Activated CD4-positive, alpha-beta T cell treated with anti-CD3 and anti-CD28 coated beads, Interleukin-2, amount 50 U/mL, for 1 hour (primary cell): ENCODE measurements around the gene GUK1.
"Not testable (repeated sequence)": the region's sequence is repeated elsewhere in the genome, so short reads cannot be mapped to it uniquely, and the experiment has no call there.

Source experiments
- DNase-seq: peaks from one replicate; pipeline ENCODE4 v3.0.0-alpha.2; 2020

Gene GUK1

DNA sequence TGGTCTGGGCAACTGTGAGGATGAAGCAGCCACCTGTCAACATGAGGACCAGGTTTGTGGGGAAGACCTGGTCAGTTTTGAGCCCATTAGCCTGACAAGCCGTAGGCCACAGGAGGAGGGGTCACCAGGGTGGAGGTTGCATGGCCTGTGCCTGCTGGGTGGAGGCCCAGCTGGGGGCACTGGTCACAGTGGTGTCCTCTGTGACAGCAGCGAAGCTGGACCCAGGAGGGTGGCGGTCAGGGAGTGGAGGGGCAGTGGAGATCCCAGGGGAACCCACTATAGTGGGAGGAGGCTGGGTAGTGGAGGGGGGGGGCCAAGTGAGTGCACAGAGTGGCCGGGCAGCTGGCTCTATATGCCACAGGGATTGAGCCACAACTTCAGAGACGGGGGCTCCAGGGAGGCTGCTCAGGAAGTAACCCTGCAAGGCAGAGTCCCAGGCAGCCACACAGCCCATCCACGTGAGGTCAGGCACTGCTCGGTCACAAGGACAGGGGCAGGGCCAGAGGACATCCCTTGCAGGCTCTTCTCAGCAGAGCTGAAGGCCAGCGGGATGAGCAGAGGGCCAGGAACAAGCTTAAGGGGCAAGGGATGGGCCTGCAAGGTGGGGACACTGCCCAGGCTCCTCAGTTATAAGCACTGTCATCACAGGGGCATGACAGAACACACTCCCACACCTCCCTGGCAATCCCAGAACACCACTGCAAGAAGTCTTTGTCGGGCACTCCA lies 34.6 kb upstream of the GUK1 start:
- DNase-seq = no peak

DNA sequence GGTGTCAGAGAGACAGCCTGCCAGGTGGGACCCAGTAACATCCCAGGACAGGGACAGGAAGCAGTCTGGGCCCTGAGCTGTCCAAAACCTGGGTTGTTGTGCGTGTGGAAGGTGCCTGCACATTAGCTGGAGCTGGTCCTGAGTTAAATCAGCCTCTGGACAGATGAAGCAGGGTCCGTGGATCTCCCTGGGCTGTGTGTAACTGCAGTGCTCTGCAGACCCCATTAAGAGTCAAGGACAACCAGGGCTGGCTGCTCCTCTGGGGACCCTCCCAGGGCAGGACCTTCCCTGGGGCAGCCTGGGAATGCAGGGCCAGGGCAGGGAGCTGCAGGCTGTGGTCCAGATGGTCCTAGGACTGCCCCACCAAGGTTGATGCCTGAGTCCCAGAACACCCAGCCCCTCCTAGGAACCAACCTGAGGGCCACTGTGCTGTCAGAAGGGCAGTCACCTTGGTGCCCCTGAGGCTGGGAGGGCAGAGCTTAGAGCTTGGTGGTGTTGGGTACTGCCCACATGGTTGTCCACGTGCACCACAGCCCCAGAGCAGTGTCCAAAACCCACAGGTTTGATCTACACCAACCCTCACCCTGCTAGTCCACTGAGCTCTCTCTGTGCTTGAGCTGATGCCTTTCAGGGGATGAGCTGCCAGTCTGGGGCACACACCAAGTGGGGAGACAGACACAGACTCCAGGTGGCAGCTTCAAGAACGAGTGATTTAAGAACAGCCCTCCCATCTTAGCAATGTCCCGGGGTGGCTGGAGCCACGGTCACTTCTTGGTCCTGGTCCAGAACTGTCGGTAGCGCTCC lies 33.9 kb upstream of the GUK1 start:
- DNase-seq = no peak

DNA sequence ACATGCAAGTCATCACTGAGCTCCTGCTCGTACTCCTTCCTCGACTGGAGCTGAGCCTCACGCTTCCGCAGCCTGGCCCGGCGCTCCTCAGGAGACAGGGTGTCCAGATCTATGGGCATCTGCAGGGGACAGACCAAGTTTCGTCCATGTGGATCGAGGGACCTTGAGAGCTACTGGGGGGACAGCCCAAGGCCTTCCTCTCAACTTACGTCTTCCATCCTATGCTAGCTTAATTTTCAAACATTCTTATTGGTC lies 33.4 kb upstream of the GUK1 start:
- DNase-seq = no peak

DNA sequence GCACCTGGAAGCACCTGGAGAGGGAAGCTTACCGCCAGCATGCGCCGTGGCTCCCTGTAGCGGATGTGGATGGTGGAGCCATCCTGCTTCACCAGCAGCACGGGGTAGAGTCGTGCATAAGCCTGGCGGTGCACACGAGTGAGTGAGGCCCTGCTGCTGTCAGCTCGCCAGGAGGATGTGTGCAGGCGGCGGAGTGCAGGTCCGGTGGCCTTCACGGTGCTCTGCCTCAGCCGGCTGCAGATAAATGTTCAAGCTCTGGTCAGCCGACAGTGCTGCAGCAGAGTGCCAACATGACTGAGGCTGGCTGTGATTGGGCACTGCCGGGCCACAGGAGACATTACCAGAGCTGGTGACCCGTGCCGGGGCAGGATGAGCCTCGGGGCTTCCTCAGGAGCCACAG lies 32.4 kb upstream of the GUK1 start:
- DNase-seq = no peak

DNA sequence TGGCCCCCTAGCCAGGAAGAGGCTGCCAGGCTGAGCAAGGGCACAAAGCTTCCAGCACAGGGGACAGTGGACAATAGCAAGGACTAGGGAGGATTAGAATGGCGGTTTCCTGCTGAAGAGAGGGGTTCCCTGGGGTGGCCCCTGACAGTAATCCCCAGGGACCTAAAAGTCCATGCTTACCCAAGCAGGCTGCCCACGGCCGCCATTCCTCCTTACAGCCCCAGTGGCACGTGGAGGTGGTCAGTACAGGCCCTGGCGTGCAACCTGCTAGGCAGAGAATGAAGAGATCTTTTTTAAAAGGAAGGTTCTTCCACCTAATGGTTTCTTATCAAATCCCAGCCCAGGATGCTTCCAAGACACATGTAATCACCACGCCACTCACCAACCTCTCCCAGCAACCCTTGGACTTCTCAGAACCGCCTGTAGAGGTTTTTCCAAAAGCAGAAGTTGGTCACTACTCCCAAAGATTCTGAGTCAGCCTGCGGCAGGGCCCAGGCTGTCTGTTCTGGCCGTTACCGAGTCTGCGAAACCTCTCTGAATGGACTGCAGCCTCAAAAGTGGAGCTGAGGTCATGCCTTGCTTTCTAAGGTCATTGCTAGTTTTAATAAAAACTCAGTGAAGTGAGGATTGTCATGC lies 31.9 kb upstream of the GUK1 start:
- DNase-seq = no peak

DNA sequence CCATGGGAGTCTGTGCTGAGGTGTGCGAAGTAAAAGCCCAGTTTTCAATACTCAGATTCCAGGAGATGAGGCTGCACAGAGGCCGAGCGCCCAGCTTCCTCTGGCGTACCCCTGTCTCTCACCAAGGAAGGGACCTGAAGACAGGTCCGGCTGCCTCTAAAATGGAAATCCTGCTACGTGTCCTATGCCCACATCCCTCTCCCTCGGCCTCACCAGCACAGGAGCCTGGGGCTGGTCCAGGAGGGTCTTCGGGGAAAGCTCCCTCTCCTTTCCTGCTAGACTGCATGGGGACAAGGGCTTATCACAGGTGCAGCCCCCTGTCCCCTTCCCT lies 31.4 kb upstream of the GUK1 start:
- DNase-seq = no peak

DNA sequence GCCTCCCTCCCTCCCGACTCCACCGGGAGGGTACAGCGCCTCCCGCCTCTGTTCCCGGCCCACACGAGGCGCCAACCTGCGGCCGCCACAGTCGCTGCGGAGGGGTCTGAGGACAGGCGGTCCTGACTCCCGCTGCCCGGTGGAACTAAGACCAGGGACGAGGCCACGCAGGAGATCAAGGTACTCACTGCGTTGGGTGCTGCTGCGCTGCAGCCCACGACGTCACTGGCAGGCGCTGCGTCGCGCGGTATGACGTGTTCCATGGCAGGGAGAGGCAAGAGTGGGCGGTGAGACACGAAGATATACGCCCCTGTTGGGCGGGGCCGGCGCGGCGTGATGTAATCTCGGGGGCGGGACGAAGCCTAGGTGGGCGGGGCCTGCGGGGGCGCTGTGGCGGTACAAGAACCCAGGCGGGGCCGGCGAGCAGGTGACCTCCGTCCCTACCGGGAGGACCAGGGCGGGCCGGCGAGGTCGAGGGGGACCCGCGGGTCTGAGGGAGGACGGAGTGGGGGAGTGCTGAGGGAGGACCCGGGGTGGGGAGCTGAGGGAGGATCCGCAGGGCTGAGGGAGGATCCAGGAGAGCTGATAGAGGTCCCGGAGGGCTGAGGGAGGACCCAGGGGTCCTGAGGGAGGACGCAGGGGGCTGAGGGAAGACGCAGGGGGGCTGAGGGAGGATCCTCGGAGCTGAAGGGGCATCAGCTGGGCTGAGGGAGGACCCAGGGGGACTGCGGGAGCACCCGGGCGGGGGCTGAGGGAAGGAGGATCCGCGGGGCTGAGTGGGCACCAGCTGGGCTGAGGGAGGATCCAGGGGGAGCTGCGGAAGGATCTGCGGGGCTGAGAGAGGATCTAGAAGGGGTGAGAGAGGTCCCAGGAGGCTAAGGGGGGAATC lies 30.8 kb upstream of the GUK1 start, which contains the start of gene MRPL55:
Gene MRPL55, minus strand, starts transcription at position 227 of the 889 bp plus-strand sequence. CDS start 1,039 bp downstream, outside the sequence.
- DNase-seq = peak; percentile 99

DNA sequence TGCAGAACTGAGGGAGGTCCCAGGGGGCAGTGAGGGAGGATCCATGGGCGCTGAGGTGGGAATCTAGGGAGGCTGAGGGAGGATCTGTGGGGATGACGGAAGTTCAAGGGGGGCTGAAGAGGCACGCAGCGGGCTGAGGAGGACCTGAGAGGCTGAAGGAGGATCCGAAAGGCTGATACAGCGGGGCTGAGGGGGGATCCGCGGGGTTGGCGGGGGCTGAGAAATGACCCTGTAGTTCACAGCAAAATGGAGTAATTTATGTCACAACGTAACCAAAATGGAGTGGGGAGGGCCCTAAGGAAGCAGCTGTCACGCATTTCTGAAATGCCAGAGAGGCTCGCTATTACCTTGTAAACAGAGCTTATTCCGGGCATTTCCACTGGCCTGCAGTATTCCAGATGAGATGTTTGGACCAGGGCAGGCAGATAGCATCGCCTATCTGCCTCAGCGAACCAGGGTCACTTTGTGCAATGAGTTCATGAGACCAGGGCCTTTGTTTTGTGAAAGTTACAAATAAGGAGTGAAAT lies 30.1 kb upstream of the GUK1 start:
- no peak for DNase-seq

DNA sequence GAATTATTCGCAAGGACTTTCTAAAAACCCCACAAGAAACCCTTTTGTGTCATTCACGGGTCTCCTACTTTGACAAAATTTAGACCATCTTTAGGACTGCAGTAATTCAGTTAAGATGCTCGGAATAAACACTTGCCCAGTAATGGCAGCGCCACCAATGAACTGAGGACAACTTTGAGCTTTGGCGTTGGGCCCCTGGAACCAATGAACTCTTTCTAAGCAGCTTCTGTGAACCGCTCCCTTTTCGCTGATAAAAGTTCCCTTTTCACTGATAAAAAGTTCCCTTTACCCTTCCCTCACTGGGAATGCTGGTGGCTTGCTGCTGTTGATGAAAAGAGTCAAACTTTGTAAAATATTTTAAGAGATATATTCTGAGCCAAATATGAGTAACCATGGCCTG lies 29.5 kb upstream of the GUK1 start:
- no peak for DNase-seq

DNA sequence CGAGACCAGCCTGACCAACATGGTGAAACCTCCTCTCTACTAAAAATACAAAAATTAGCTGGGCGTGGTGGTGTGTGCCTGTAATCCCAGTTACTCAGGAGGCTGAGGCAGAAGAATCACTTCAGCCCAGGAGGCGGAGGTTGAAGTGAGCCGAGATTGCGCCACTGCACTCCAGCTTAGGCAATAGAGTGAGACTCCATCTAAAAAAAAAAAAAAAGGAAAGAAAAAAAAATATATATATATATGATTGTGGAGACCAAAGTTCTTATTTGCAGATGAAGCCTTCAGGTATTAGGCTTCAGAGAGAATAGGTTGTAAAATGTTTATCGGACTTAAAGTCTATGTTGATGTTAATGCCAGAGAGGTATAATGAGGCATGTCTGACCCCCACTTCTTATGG lies 28.8 kb upstream of the GUK1 start:
- not testable (repeated sequence) for DNase-seq

DNA sequence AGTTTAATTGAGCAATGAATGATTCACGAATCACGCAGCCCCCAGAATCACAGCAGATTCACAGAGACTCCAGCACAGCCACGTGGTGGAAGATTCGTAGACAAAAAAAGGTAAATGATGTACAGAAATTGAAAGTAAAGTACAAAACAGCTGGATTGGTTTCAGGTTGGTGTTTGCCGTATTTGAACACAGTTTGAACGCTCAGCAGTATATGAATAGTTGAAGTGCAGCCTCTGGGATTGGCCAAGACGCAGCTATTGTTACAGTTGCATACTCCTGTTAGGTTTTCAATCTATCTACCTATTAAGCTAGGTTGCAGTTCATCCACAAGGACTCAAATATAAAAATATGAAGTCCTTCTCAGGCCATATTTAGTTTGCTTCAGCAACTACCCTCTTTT lies 27.9 kb upstream of the GUK1 start:
- no peak for DNase-seq

DNA sequence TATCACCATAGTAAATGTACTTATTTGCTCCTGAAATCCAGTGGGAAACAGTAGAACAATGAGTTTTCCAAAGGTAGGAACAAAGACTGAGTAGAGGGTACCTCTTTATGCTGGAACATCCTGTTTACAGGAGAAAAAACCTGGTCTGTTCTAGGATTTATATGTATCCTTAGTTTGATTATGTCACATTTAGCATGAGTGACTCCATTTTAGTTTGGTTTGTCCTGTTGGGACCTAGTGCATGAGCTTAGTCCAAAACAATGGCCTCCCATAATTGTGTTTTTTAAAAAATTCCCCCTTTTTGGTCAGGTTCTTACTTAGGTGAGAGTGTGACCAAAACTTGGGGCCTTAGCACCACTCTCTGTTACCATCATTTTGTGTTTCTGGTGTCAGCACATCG lies 27.5 kb upstream of the GUK1 start:
- DNase-seq = no peak

DNA sequence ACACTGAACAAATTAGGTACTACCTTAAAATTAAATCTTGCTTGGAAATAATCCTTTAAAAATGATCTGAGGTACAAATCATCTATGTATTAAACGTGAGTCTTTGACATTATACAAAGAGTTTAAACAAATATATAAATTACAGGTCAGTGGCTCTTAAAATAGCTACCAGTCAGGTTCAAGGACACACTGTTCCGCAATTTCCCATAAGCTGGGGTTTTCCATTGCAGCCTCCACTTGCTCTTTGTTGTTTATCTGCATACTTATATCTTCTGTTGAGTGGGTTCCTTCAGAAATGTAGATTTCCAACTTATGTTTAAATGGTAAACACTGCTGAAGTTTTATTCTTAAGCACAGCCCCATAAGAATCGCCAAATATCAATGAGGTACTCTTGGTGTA lies 25.3 kb upstream of the GUK1 start:
- no peak for DNase-seq

DNA sequence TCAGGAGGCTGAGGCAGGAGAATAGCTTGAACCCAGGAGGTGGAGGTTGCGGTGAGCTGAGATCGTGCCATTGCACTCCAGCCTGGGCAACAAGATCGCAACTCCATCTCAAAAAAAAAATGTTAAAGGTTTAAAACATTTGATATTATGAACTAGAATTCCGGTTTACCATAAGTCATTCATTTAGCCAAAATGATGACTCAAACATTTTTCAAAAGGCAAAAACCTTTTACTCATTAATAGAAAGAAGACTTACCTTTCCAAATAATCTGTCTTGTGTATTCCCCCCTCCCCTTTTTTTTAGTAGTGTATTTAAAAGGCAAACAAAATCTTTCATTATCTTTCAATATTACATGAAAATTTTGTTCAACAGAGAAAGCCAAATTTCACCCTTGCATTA lies 22.7 kb upstream of the GUK1 start:
- no peak for DNase-seq

DNA sequence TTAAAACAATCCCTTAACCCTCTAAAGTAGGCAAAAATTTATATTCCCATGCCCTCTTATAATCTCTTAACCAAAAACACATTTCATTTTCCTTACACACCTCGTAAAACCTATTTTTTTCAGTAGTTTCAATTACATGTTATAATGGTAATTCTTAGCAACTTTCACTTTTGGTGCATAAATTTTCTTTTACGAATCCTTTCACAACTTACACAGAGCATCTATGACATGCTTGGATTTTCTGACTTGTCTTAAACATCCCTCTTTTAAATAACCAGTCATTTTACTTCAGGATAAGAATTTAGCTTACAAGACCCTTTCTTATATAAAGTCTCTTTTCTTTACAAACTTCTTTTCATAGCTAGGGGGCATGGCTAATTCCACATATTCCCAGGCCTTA lies 22.0 kb upstream of the GUK1 start:
- no peak for DNase-seq

DNA sequence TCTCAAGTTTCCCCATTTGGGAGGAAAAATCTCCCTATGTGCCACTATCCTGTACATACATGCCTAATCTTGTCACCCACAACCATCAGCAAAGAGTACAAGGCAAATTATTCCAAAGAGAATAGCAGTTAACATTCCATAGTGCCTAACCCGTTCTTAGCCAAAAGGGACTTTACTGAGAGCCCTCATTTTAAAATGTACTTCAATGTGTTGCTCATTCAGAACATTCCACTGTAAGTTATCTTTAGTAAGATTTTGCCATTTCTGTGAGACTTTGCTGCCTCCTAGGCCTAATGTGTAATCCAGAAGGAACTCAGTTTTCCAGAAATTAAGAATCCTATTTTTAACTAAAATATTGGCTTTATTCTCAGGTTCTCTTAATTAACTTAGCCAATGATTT lies 19.7 kb upstream of the GUK1 start:
- DNase-seq = no peak

DNA sequence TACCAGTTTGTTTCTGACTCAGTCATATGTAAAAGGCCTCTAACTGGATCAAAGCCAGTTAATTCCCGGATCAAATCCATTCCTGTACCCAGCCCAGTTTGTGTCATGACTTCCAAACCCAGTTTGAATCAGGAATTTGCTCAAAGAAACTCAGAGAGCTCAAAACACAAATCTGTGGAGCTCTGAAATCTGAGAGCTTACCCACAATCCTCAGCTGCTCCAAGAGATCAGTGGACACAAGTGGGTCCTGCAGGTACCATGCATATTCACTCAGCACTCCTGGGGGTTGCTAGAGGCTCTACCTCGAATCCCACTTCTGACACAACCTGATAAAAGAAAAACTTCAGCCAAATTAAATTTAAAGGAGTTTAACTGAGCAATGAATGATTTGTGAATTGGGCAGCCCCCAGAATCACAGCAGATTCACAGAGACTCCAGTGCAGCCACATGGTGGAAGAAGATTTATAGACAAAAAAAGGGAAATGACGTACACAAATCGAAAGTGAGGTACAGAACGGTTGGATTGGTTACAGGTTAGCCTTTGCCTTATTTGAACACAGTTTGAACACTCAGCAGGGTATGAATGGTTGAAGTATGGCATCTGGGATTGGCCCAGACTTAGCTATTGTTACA lies 19.1 kb upstream of the GUK1 start:
- no peak for DNase-seq

DNA sequence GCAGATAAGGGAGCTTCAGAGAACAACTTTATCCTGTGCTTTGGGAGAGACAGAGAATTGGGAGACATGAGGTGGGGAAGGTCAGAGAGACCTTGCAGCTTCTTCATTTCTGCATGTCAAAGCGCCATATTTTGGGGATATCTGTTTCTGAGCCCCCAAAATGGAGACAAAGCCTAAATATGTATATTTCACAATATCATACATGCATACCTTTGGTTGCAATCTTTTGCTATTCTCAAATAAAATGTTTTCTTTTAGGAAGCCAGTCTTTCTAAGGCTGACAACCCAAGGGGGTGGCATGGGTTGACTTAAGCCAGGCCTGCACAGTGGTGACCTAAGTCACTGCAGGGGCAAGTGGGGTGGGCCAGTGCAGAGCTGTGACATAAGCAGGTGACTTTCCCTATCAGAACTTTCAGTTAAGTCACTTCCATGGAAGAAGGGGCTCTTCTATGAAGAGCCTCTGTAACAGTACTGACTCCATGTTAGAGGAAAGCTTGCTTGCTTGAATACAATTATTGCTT lies 17.1 kb upstream of the GUK1 start:
- DNase-seq = no peak

DNA sequence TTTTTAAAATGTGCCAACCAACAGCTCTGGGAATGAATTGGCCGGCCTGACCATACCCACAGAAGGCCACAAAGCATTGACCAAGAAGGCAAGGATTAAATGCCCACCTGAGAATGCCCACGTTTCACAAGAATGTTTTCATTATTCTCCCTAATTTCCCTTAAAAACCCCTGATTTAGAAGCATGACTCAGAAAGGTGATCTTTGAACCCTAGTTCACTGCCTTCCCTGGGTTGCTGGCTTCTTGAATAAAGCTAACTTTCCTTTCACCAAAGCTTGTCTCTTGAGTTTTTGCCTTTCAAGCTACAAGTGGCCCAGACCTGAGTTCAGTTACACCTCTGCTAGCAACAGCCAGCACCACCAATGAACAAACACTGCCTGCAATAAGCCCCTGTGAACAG lies 16.6 kb upstream of the GUK1 start:
- no peak for DNase-seq

DNA sequence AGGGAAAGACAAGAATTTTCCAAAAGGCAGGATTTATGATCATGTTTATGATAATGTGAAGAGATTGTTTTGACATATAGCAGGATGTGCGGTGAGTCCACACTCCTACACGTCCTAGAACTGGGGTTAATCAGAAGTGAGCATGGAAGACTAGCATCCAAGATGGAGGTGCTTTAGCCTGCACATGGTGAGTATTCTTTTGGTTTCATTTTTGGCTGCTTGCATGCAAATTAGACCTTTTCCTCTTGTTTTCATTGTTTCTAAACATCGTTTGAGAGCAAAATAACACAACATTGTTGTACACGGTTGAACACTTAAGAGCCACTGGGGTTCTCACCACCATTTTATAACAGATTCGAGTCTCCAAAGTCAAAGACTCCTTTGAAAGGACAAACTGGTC lies 14.9 kb upstream of the GUK1 start:
- no peak for DNase-seq

DNA sequence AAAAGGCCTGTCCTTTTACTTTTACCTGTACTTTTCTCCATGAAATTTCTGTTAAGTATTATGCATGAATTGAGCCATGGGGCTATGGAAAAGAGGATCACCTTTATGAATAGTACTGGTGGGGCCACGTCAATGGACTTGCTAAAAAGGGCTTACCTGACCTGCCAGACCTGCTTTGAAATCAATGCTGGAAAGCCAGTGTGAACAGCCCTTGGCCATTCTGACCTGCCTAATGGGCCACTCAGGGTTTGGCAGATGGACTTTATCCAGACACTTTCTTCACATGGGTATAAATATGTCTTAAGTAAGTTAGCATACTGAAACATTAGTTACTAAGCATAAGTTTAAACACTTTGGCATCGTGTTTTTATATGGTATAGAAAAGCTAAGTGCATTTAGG lies 8.3 kb upstream of the GUK1 start:
- no peak for DNase-seq

DNA sequence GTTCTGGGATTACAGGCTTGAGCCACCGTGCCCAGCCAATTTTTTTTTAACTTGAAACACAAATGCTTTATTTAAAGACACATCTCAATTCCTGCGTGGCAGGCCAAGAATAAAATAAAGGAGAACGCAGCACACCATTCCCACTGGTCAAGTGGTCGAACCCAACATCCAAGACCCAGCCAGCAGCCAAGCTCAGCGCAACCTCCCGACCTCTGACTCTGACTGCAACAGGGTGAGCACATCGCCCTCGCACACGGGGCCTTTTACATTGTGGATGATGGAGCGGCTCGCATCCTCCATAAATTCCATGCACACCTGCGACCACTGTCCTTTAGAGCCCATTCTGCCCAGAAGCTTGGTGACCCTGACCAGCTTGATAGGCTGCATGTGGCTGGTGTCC lies 5.5 kb upstream of the GUK1 start:
- DNase-seq = no peak

DNA sequence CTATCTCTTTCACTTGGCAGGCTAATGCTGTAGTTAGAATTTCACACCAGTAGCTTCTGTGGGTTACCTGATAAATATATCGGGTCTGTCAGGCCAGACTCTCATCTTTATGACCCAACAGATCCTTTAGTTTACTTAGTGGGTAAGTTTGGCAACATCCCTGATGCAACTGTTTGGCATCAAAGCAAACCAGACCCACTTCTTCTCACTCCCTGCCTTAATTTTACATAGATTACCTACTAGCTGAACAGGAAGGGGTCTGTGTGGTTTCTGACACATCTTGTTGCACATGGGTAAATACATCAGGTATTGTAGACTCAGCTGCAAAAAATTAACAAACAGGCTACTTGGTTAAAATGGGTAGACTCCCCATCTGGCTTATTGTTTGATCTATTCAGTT lies 3.2 kb upstream of the GUK1 start:
- DNase-seq = no peak
